HG03342 (cell line): ENCODE results near the gene PPP1R37.
A peak's percentile ranks its signal among the peaks of the same experiment; 100 is the strongest.

ENCODE experiments used
- ATAC-seq: cut with Tn5 transposase; IDR thresholded peaks from one replicate; pipeline ENCODE4 v1.9.1; 2021; ENCODE audit warnings: mild to moderate bottlenecking, moderate library complexity; ENCODE audit not compliant: unreplicated experiment

PPP1R37 gene

DNA sequence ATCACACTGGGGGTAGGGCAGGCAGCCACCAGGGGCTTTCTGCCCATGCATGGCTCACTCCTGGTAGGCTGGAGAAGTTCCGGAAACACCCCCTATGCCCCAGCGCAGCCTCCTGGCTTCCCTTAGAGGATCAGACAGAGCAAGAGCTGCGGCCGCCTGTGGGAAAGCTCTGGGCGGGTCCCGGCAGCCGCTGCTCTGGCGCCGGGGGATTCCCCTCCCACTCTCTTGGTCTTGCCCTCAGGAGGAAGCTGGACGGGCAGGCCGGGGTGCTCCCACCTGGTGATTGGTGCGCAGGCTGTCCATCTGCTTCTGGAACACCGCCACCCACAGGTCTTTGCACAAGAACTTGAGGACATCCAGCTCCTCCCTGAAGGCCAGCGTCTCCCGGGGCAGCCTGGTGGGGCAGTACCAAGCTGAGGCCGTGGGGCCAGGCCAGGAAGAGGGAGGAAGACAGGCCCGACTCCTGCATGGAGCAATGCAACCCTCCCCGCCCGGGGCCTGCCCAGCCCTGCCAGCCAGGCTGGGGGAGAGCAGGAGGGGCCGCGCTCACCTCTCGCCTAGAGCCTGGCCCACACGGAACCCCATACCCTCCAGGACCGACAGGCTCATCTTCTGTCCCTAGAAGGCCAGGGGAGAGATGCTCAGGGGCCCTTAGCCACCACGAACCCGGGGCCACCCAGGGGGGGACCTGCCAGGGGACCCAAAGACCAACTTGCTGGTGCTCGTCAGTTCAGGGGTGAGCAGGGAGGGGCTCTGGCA lies 71.8 kb downstream of the PPP1R37 start:
- peak; percentile 53 for ATAC-seq

DNA sequence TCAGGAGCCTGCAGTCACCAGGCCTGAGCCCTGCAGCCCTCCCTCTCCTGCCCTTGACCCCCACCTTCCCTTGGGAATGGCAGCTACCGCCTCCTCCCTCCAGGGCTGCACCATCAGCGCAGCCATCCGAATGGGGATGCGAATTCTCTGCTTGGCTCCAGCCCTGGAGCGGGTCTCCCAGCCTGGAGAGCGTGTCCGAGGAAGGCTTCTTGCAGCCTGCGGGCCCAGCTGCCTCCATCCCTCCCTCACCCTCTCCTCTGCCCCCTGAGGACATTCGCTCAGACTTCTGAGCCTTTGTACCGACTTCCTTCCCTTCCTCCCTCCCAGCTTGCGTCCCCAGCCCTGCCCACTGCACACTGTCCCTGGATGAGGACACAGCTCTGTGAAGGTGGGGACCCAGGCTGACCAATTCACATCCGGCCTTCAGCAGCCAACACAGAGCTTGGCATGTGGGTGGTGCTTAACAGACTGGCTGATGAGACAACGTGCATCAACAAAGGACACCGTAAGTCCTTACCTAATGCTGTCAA lies 73.8 kb downstream of the PPP1R37 start:
- no peak for ATAC-seq

- no peak for ATAC-seq
Observed at GRCh38 chr19:45168767-45169351, 75.9 kb downstream of the PPP1R37 start.

GRCh38 chr19:45169602-45170001 lies 76.6 kb downstream of the PPP1R37 start:
- no peak for ATAC-seq

GRCh38 chr19:45170146-45171106 lies 77.4 kb downstream of the PPP1R37 start:
- ATAC-seq = no peak

GRCh38 chr19:45171211-45171623 lies 78.2 kb downstream of the PPP1R37 start:
- ATAC-seq = no peak

DNA sequence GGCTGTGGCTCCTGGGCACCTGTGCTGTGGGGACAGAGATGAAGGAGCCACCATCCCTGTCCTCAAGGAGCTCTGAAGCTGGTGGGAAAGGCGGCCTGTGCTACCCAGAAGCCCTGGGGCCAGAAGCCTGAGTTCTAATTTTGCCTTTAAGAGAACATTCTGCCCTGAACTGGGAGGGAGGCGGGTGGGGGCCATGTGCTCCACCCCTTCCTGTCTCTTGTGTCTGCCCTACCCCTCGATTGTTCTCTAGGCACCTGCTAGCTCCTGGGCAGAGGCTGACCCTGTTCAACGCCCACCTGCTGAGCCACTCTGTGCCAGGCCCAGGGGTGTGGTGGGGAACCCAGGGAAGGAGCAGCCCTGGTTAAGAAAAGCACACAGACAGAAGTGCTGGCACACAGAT lies 79.2 kb downstream of the PPP1R37 start:
- no peak for ATAC-seq

GRCh38 chr19:45172611-45173208 lies 79.7 kb downstream of the PPP1R37 start:
- ATAC-seq = no peak

DNA sequence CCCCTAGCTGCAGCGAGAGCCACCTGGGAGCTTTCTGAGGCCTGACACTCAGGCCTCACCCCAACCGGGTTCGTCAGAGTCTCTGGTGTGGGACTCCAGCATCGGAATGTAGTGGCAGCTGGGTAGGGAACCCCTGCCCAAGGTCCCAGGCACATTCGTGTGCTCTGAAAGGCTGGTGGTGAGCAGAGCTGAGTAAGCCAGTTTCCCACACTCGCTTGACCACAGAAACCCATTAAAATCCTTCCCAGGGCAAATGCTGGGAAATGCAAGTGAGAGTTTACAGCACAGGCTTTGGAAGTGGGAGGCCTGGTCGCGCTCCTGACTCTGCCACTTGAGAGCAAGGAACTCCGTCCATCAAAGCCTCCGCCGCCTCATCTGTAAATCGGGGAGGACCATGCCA lies 80.8 kb downstream of the PPP1R37 start:
- no peak for ATAC-seq

- ATAC-seq = no peak
Observed at GRCh38 chr19:45175515-45176345, 82.8 kb downstream of the PPP1R37 start.

DNA sequence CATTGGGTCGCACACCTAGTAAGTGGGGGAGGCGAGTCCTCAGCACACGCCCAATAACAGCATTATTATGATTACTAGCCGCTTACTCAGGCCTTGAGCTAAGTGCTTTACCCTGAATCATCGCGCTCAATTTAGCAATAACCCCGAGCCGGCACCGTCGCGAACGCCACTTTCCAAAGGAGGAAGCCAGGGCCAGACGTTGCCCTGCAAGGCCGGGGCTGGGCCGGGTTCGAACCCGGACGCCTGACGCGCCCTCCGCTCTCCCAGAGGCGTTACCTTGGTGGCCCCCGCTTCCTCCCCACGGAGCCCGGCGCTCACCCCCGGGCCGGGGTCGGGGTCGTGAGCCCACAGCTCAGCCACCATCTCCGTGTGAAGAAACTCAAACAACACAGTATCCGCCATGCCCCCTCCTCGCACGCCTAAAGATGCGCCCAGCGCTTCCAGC lies 84.9 kb downstream of the PPP1R37 start, which contains the start of gene TRAPPC6A:
TRAPPC6A (minus strand) TSS at position 421 of the 445 bp plus-strand sequence; CDS start at position 402, 19 bp downstream.
- peak; percentile 7 for ATAC-seq

GRCh38 chr19:45178262-45179071 lies 85.5 kb downstream of the PPP1R37 start, which contains the start of gene BLOC1S3:
BLOC1S3 (plus strand) TSS chr19:45178784; CDS start chr19:45179297, 513 bp downstream.
- peak; percentile 80 for ATAC-seq

- ATAC-seq = no peak
Observed at GRCh38 chr19:45179072-45179891, 86.3 kb downstream of the PPP1R37 start.

DNA sequence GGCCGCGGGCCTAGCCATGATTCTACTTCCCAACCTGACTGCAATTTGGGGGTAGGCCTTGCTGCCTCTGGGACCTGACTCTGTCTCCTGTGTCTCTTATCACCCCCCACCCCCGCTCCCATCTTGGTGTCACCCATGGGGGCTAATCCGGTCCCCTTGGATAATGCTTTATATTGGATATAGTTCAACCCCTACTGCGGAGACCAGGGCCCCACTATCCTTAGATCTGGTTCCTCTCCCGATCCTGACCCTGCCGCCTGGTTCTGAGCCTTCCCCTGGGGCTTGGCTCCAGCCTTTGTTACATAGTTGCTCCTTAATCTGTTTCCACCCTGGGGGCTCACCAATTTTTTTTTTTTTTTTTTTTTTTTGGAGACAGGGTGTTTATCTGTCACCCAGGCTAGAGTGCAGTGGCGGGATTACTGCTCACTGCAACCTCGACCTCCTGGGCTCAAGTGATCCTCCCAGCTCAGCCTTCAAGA lies 87.0 kb downstream of the PPP1R37 start:
- no peak for ATAC-seq

- ATAC-seq = no peak
Observed at GRCh38 chr19:45180936-45181335, 88.0 kb downstream of the PPP1R37 start.

DNA sequence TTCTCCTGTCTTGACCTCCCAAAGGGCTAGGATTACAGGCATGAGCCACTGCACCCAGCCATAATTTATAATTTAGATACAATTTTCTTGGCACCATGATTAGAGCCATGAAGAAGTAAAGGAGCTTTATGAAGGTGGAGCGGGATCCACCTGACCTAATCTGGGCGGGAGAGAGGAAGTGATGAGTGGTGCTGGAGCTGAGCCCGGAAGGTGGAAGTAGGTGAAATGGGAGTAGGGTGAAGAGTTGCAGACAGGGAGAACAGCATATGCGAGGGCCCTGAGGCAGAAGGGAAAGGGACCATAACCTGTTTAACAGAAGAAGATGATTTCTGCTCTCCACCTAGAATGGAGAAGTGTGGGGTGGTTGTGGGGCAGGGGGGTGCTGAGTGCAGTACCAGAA lies 89.8 kb downstream of the PPP1R37 start:
- ATAC-seq = no peak

DNA sequence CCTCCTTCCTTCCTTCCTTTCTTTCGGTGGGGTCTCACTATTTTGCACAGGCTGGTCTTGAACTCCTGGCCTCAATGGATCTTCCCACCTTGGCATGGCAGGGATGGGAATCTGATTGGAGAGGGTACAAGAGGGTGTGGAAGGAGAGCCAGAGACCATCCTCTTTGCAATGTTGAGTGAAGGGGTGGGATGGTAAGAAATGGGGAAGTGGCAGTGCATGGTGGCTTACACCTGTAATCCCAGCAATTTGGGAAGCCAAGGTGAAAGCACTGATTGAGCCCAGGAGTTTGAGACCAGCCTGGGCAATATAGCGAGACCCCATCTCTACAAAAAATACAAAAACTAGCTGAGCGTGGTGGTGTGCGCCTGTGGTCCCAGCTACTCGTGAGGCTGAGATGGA lies 91.1 kb downstream of the PPP1R37 start:
- no peak for ATAC-seq
